GM20000 (cell line): ENCODE results near the gene RFTN2.

Experiments
- DNase-seq: peaks from one replicate; pipeline ENCODE4 v3.0.0; 2012; ENCODE audit warnings: low spot score
- TF ChIP-seq, protein P1 (sequence below): IDR thresholded peaks from 2 replicates; pipeline ENCODE4 v1.5.1; 2012; ENCODE audit warnings: mild to moderate bottlenecking, control low read depth; ENCODE audit errors: extremely low read depth, missing control alignments

RFTN2 gene

DNA sequence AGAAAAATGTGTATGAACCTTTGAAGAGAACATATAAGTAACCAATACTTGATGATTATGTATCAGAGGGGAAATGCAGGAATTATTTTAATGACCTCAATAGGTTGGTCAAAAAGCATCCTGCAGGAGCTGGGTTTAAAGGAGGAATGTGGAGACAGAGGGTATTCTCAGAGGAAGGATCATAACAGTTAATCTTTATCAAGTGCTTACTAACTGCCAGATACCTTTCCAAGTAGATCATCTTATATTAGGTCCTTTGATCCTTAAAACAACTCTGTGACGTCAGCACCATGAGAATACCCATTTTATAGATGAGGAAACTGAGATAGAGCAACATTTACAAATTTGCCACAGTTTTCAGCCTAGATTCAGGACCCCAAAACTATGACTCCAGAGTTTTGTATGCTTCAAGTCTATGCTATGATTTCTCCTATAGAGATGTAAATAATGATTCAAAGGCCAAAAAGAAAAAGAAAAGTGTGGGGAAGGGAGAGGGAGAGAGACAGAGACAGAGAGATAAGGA, 3.0 kb downstream of the RFTN2 start:
- DNase-seq = no peak
- TF ChIP-seq, protein P1, sequence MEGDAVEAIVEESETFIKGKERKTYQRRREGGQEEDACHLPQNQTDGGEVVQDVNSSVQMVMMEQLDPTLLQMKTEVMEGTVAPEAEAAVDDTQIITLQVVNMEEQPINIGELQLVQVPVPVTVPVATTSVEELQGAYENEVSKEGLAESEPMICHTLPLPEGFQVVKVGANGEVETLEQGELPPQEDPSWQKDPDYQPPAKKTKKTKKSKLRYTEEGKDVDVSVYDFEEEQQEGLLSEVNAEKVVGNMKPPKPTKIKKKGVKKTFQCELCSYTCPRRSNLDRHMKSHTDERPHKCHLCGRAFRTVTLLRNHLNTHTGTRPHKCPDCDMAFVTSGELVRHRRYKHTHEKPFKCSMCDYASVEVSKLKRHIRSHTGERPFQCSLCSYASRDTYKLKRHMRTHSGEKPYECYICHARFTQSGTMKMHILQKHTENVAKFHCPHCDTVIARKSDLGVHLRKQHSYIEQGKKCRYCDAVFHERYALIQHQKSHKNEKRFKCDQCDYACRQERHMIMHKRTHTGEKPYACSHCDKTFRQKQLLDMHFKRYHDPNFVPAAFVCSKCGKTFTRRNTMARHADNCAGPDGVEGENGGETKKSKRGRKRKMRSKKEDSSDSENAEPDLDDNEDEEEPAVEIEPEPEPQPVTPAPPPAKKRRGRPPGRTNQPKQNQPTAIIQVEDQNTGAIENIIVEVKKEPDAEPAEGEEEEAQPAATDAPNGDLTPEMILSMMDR = no peak

DNA sequence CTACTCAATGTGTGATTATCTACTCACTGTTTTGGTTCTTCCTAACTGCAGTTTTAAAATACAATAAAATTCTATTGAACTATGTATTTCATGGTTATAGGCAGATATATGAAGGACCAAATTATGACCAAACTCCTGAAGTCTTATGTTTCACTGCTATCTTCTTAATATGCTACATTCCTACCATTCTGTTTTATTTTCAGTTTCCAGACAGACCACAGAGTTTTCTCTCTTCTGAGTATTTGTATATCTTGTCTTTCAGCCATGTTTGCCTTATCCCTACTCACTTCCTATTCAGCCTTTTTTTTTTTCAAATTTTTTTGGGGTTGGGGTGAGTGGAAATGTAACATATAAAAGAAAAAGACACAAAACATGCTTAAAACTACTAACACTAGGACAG, 6.3 kb downstream of the RFTN2 start:
- DNase-seq = no peak
- TF ChIP-seq, protein P1 = no peak

DNA sequence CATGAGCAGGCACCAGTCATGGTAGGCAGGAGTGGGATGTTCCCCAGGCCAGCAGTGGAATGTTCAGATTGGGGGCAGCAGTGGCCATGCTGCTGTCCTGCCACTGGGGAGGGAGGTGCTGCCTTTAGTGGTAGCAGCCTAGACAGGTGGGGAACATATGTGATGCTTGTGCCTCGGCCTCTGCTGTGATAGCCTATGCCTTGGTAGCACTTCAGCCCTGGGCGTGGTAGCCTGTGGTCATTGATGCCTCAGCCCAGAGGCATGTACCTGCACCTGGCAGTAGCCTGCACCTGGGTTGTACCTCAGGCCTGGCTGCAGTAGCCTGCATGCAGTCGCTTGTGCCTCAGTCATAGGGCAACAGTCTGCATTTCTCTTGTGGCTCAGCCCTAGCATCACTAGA, 7.1 kb downstream of the RFTN2 start:
- TF ChIP-seq, protein P1 = no peak
- DNase-seq = no peak

DNA sequence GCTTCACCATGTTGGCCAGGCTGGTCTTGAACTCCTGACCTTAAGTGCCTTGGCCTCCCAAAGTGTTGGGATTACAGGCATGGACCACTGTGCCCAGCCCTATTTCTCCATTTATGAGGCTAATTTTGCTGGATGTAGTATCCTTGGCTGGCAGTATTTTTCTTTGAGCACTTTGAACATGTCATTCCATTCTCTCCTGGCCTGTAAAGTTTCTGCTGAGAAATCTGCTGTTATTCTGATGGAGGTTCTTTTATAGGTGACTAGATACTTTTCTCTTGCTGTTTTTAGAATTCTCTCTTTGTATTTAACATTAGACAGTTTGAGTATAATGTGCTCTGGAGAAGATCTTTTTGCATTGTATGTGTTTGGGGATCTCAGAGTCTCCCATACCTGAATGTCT, 9.1 kb downstream of the RFTN2 start:
- DNase-seq = no peak
- TF ChIP-seq, protein P1 = no peak

DNA sequence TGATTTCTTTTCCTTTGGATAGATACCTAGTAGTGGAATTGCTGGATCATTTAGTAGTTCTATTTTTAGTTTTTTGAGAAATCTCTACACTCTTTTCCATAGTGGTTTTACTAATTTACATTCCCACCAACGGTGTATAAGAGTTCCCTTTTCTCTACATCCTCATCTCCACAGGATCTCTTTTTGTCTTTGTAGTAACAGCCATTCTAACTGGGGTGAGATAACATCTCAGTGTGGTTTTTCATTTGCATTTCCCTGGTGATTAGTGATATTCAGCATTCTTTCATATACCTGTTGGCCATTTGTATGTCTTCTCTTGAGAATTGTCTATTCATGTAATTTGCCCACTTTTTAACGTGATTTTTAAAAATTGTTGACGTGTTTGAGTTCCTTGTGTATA, 13.8 kb downstream of the RFTN2 start:
- DNase-seq = no peak
- TF ChIP-seq, protein P1 = no peak

DNA sequence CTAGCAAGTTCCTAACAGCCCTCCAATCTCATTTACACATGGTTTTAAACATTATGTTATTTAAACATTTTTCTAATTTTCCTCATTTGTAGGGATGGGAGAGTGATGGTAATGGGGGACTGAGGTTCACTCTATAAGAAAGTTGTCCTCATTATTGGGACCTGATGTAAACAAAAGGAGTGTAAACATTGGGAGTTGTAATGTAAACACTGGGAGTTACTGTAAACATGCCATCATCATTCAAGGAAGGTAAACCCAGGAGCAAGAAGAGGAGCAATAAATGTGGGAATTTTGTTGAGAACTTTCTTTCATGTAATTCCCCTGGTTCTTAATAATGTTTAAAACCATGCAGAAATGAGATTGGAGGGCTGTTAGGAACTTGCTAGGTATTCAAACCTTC, 17.8 kb downstream of the RFTN2 start:
- no peak for DNase-seq
- TF ChIP-seq, protein P1 = no peak

DNA sequence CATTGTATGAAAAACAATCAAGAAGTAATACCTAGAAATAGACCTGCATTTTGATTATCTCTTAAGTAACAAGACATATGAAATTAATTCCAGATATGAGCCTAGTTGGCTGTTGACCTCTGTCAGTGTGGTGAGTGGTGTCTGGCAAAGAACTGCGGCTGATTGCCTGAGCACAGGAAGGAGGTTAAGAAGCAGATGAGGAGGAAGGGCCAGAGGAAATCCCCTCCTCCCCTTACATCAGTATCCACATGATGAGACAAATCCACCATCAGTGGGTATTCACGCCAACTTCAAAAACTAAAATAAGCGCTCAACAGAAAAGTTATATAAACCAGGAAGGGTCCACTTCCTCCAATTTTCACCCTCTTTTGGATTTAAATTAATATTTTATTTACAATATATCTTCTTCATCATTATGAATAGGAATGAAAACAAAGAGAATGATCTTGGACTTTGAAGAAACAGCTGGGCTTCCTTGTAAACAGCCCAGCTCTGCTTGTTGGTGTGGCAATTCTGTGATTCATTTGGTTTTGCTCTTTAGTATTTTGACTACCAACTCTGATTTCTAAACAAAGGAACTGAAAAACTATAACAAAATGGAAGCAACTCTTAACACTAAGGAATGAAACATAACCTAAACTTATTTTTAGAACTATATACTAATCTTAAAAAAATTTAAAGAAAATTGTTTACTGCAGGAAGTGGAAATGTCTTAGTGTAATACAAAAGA, 27.3 kb downstream of the RFTN2 start:
- TF ChIP-seq, protein P1 = no peak
- no peak for DNase-seq
